Stimulated activated CD4-positive, alpha-beta T cell treated with anti-CD3 and anti-CD28 coated beads, Interleukin-1b, Interleukin-23, amount 100 ng/mL, for 24 hours (primary cell): ENCODE measurements around the gene DIS3L.
"Not testable (repeated sequence)": the region's sequence is repeated elsewhere in the genome, so short reads cannot be mapped to it uniquely, and the experiment has no call there.

Source experiments
- DNase-seq, 4 experiments: peaks; one replicate each; pipeline ENCODE4 v3.0.0-alpha.2; 2020; ENCODE audit warnings: low read depth in 4 of 4, low spot score in 1 of 4

DIS3L gene

DNA sequence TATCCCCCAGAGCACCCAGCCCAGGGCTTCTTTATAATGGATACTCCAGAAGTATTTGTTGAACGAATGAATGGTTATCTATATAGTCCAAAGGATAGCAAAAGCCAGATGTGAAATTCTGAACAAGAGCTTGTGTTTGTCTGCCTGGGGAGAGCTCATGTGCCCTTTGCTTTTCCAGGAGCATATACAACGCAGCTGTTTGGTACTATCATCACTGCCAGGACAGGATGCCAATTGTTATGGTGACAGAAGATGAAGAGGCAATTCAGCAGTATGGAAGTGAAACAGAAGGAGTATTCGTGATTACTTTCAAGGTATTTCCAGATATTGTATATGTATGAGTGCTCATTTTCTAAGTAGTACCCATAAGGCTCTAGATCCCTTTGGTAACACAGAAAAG lies 15.2 kb downstream of the DIS3L start:
- no peak for DNase-seq

DNA sequence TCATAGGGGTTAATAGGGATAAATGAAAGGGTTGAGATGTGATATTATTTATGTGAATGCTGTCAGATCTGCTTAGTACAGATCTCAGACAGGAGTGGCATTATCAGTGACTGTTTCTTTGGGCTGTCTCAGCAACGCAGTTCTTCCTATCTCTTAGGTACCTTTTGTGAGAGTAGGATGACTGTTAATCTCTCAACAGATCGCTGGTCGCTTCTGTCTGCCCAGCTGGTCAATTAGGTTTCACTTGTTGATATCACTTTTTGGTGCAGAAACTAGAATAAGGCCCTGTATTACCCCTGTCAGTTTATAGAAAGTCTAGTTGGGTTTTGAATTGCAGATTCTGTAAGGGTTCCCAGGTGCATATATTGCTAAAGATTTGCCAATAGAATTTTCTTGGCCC lies 16.5 kb downstream of the DIS3L start:
- no peak for DNase-seq

DNA sequence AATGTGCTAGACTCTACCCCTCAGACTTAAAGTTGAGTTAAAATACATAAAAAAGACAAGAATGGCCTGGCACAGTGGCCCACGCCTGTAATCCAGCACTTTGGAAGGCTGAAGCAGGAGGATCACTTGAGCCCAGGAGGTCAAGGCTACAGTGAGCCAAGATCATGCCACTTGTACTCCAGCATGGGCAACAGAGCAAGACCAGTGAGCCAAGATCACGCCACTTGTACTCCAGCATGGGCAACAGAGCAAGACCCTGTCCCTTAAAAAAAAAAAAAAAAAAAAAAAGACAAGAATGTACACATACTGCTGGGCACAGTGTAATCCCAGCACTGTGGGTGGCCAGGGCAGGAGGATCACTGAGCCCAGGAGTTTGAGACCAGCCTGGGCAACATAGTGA lies 17.4 kb downstream of the DIS3L start:
- no peak for DNase-seq

DNA sequence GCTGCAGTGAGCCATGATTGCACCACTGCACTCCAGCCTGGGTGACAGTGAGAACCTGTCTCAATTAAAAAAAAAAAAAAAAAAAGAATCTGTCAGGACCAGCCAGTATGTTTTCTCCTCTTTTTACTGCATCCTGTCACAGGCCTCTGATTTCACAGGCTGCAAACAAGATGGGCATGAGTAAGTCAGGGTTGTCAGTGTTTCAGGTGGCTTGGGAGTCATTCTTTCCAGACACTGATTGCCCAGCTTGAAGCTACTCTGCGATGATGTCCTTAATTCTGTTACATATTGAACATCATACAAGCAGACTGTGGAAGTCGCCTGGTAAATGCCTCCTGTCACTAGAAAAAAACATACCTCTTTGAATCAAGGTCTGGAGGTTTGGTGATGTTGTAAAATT lies 18.8 kb downstream of the DIS3L start:
- no peak for DNase-seq

DNA sequence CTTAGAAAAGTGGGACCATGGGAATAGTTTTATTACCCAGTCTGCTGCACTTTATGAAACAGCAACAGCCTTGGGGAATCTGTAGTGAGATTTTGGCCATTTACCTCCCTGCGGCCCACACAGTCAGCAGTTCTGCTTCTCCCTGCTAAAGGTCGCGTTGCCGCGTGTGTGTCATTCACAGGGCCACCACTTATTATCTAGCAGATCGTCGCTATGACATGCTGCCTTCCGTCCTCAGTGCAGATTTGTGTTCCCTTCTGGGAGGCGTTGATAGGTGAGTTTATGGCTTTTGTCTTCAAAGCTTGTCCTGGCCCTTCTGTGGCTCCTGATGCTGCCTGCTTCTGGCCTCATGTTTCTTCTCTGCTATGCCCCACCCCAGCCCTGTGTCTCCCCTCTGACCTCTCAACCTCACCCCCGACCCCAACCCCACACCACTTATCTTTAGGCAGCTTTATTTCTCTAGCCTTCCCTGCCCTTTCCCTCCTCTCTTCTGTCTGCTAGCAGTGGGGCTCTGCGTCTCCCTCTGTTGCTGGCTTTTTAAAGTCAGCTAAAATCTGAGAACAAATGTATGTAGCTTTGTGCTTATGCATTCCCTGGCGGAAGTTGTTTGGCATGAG lies 30.1 kb downstream of the DIS3L start:
- no peak for DNase-seq

DNA sequence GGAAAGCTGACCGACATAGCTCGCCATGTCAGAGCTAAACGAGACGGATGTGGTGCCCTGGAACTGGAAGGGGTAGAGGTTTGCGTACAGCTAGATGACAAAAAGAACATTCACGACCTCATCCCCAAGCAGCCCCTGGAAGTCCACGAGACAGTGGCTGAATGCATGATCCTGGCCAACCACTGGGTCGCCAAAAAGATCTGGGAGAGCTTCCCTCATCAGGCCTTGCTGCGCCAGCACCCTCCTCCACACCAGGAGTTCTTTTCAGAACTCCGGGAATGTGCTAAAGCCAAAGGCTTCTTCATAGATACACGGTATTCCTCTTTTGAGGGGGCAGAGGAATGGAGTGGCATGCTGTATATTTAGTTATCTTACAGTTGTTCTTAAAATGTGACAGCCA lies 32.7 kb downstream of the DIS3L start:
- DNase-seq = no peak

DNA sequence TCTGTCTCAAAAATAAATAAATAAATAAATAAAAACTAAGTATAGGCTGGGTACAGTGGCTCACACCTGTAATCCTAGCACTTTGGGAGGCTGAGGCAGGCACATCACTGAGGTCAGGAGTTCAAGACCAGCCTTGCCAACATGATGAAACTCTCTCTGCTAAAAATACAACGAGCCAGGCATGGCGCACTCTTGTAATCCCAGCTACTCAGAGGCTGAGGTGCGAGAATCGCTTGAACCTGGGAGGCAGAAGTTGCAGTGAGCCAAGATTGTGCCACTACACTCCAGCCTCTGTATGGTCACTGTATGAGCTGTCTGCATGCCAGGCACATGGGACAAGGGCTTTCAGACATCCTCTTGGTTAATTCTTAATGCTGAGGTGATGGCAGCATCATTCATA lies 34.4 kb downstream of the DIS3L start:
- DNase-seq = no peak

DNA sequence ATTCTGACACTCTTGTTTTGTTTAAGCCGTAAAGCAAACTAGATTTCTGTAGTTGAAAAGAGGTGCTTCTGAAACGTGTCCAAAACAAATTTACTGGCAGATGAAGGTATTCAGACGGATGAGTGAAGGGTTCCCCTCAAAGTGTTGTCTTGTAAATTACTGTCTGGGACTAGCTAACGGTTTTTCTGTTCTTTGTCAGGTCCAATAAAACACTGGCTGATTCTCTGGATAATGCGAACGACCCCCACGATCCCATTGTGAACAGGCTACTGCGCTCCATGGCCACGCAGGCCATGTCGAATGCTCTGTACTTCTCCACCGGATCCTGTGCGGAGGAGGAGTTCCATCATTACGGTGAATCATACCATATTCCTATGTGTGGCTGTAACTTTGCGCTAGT lies 35.4 kb downstream of the DIS3L start:
- no peak for DNase-seq

DNA sequence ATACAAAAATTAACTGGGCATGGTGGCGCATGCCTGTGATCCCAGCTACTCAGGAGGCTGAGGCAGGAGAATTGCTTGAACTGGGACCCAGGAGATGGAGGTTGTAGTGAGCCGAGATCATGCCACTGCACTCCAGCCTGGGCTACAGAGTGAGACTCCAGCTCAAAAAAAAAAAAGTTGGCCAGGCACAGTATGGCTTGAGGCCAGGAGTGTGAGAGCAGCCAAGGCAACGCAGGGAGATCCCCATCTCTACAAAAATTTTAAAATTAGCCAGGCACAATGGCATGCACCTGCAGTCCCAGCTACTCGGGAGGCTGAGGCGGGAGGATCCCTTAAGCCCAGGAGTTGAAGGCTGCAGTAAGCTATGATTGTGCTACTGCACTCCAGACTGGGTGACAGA lies 55.2 kb downstream of the DIS3L start:
- not testable (repeated sequence) for DNase-seq

DNA sequence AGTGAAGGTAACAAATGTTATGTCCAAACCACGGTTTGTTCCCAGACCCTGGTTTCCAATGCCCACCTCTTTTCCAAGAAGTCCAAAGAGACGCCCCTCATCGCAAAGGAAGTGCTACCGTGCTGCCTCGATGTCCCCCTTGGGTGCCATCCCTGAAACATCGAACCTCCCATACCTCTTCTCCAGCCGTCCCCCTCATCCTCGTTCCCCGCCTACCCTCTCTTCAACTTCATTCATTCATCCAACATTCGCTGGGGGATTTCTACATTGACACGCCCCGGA lies 62.6 kb downstream of the DIS3L start:
- peak in 1 of 4 experiments; percentile 10 for DNase-seq

DNA sequence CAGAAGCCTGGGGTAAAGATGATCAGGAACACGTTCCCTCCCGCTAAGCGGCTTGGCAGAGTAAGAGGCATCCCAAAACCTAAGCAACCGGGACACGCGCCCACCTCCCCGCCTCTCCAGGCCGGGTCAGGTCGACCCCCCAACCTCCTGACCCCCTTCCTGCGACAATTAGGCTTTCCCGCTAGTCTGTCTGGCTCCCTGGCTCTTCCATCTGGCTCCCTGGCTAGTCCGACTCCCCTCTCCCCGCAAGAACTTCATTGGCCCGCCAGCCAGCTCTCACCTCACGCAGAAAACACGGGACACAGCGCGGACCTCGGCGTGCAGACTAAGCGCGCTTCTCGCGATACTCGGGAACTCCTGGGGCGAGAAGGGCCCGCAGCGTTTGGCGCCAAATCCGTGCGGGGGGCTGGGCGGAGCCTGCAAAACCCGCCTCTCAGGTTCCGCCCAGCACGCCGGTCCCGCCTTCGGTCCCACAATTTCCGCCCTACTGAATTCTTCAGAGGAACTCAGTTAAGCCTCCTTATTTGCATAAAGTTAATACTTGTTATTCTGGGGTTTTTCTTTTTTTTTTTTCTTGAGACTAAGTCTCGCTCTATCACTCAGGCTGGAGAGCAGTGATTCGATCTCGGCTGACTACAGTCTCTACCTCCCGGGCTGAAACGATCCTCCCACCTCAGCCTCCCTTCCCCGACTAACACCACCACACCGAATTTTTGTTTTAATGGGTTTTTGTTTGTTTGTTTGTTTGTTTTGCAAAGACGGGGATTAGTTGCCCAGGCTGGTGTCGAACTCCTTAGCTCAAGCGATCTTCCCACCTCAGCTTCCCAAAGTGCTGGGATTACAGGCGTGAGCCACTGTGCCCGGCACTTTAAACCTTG lies 63.2 kb downstream of the DIS3L start, which contains the start of gene TIPIN:
Gene TIPIN (minus strand): TSS at position 327 of the 878 bp plus-strand sequence. CDS start 3,738 bp downstream, outside the sequence.
- DNase-seq = peak; percentile 94 to 97 (median 96)

DNA sequence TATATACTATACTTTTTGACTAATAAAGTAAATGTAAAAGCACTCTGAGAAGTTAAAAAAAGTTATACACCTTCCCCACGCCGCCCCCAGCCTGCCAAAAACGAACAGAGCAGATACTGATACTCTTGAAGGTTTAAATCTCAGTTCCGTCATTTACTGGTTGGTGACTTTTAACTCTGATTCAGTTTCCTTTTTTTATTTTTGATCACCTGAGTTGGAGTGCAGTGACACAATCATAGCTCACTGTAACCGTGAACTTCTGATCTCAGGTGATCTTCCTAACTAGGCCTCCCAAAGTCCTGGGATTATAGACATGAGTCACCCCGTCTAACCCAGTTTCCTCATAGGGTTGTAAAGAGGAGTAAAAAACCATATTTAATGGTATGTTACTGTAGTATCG lies 66.4 kb downstream of the DIS3L start:
- no peak for DNase-seq

DNA sequence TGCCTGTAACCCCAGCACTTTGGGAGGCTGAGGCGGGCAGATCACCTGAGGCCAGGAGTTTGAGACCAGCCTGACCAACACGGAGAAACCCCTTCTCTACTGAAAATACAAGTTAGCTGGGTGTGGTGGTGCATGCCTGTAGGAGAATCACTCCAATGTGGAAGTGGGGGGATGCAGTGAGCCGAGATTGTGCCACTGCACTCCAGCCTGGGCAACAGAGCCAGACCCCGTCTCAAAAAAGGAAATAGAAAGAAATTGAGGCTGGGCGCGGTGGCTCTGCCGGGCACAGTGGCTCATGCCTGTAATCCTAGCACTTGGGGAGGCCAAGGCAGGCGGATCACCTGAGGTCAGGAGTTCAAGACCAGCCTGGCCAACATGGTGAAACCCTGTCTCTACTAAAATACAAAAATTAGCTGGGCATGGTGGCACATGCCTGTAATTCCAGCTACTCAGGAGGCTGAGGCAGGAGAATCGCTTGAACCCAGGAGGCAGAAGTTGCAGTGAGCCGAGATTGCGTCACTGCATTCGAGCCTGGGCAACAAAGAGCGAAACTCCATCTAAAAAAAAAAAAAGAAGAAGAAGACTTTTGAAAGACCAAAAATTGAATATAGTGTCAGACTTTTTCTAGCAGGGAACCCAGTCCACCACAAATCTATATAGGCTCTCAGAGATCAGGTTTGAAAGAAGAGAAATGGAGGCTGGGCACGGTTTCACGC lies 68.5 kb downstream of the DIS3L start:
- DNase-seq = not testable (repeated sequence)

DNA sequence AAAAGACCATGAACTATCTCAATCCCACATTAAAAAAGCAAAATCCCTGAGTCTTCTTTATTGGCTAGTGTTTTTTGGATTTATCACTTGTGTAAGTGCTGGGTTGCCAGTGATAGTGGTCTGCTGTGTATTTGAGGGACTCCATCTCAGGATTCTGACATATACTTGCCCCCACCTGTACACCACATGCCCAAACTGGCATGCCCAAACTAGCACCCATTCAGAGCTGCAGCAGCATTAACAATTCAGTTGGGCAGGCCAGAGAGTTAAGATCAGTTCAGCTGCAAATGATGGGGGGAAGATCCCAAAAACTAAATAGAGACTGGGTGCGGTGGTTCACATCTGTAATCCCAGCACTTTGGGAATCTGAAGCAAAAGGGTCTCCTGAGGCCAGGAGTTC lies 69.4 kb downstream of the DIS3L start:
- no peak for DNase-seq

DNA sequence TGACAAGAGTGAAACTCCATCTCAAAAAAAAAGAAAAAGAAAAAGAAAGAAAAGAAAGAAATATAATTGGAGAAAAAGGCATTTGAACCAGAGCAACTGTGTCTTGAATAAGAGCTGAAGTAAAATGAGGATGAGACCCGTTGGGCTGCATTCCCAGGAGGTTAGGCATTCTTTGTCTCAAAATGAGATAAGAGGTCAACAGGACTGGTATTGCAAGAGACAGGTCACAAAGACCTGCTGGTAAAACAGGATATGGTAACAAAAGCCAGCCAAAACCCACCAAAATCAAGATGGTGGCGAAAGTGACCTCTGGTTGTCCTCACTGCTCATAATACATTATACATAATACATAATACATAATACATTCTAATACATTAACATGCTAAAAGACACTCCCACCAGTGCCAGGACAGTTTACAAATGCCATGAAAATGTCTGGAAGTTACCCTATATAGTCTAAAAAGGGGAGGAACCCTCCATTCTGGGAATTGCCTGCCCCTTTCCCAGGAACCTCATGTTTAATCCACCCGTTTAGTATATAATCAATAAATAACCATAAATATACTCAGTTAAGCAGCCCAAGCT lies 71.7 kb downstream of the DIS3L start:
- no peak for DNase-seq

DNA sequence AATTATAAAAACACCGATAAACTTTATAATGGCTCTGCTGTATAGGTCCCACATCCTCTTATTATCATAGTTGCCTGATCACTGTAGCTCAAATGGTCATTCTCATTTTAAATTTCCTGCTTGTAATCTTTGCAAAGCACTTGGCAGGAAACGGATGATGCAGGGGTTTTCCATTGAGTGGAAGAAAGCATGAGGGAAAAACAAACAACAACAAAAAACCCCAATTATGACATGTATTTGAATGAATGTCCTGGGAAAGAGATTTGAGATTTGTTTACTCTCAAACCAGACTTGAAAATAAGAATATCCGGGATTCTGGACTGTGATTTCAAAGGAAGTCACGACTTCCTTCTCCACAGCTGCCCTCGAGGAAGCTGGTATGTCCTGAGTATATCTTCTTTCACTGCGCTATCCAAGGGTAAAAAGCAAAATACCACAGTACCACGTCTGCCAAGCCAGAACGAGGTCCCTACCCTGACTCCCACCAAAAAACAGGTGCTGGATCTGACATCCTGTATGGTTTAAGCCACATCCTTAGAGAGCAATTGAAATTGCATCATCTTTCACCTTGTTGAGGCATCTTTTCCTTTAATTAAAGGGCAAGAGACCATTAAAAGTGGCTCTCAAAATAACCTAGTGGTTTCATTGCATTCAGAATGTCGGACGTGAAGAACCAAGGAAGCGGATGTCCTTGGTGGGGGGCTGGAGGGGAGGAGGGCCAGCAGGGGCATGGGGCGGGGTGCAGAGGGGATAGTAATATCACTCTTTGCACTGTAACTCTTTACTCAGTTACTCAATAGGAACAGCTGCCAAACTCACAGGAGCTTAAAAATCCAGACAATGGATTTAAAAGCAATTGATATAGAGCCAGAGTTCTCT lies 76.6 kb downstream of the DIS3L start:
- no peak for DNase-seq

DNA sequence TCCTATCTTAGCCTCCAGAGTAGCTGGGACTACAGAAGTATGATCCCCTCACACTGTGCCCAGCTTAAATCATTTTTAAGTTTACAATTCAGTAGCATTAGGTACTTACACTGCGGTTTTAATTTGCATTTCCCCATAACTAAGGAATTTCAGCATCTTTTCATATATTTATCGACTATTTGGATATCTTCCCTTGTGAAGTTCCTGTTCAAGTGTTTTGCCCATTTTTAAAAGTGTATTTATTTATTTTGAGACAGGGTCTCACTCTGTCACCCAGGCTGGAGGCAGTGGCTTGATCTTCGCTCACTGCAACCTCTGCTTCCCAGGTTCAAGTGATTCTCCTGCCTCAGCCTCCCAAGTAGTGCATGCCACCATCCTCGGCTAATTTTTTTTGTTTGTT lies 80.8 kb downstream of the DIS3L start:
- no peak for DNase-seq

DNA sequence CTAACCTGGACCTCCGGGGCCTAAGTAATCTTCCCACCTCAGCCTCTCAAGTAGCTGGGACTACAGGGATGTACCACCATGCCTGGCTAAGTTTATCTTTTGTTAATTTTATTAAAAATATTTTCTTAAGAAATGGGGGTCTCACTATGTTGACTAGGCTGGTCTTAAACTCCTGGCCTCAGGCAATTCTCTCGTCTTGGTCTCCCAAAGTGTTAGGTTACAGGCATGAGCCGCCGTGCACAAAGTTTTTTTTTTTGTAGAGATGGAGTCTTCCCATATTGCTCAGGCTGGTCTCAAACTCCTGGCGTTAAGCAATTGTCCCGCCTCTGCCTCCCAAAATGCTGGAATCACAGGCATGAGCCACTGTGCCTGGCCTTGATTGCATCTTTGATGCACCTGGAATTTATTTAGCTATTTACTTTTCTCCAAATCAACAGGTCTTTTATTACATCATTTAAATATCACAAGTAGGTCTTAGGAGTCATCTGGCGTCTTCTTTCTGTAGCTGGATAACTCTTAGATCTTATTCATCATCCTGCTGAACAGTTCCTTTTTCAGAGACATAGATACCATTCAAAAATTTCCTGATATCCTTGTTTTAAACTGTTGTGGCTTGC lies 85.6 kb downstream of the DIS3L start:
- no peak for DNase-seq

DNA sequence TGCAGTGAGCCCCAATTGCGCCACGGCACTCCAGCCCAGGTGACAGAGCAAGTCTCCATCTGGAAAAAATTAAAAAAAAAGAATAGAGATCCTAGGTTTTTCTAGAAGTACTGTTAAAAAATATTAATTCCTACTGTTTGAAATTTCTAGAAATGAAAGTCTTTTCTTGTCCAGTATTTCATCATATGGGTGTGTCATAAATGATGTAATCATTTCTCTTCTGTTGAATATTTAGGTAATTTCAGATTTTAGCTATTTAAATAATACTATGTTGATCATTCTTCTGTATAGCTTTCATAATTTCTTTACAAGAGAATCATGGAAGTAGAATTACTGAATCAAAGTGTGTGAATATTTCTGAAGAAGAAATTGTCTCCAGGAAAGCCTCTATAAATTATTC lies 88.0 kb downstream of the DIS3L start:
- not testable (repeated sequence) for DNase-seq
